Fibroblast of upper back skin (primary cell): Measurements from ENCODE around the gene NIBAN1.
A peak's percentile ranks its signal among the peaks of the same experiment; 100 is the strongest.
"Not testable (repeated sequence)": the region's sequence is repeated elsewhere in the genome, so short reads cannot be mapped to it uniquely, and the experiment has no call there.

Experiments
- DNase-seq: peaks from one replicate; pipeline ENCODE4 v3.0.0-alpha.2; 2013

Gene NIBAN1

GRCh38 chr1:184974056-184974836 lies at the start of gene NIBAN1:
Gene NIBAN1 (minus strand): TSS chr1:184974508. CDS start chr1:184974356, 152 bp downstream.
- peak; percentile 67 for DNase-seq

- DNase-seq: no peak
These were observed 43.7 kb upstream of the NIBAN1 start for GRCh38 chr1:185017966-185018365.

GRCh38 chr1:185017338-185017737 lies 43.0 kb upstream of the NIBAN1 start:
- DNase-seq: peak; percentile 88

GRCh38 chr1:185016880-185017279 lies 42.6 kb upstream of the NIBAN1 start:
- DNase-seq: peak; percentile 3

GRCh38 chr1:185015631-185016030 lies 41.3 kb upstream of the NIBAN1 start:
- no peak for DNase-seq

GRCh38 chr1:185014941-185015340 lies 40.6 kb upstream of the NIBAN1 start:
- DNase-seq: no peak

GRCh38 chr1:185010361-185010760 lies 36.1 kb upstream of the NIBAN1 start:
- no peak for DNase-seq

GRCh38 chr1:185008838-185009237 lies 34.5 kb upstream of the NIBAN1 start:
- no peak for DNase-seq

- not testable (repeated sequence) for DNase-seq
These were observed 27.1 kb upstream of the NIBAN1 start for GRCh38 chr1:185001312-185001880.

- not testable (repeated sequence) for DNase-seq
These were observed 25.7 kb upstream of the NIBAN1 start for GRCh38 chr1:184999974-185000373.

GRCh38 chr1:184994301-184994700 lies 20.0 kb upstream of the NIBAN1 start:
- no peak for DNase-seq

- no peak for DNase-seq
These were observed 18.0 kb upstream of the NIBAN1 start for GRCh38 chr1:184992271-184992670.

- DNase-seq: no peak
These were observed 15.9 kb upstream of the NIBAN1 start for GRCh38 chr1:184990204-184990603.

GRCh38 chr1:184988506-184988905 lies 14.2 kb upstream of the NIBAN1 start:
- DNase-seq: no peak

GRCh38 chr1:184987696-184988095 lies 13.4 kb upstream of the NIBAN1 start:
- DNase-seq: no peak

GRCh38 chr1:184986250-184986649 lies 11.9 kb upstream of the NIBAN1 start:
- DNase-seq: peak; percentile 49

GRCh38 chr1:184982002-184982954 lies 8.0 kb upstream of the NIBAN1 start:
- peak; percentile 75 for DNase-seq

- DNase-seq: no peak
These were observed 6.4 kb upstream of the NIBAN1 start for GRCh38 chr1:184980726-184981125.

- DNase-seq: no peak
These were observed 1.0 kb upstream of the NIBAN1 start for GRCh38 chr1:184975208-184975870.

- DNase-seq: no peak
These were observed 468 bp upstream of the NIBAN1 start for GRCh38 chr1:184974837-184975115.

GRCh38 chr1:184973272-184974055 lies 844 bp downstream of the NIBAN1 start:
- DNase-seq: peak; percentile 88
